Coronary artery (tissue), 2 donors: Measurements from ENCODE around the gene BORCS6.
A peak's percentile ranks its signal among the peaks of the same experiment; 100 is the strongest.
"Not testable (repeated sequence)": the region's sequence is repeated elsewhere in the genome, so short reads cannot be mapped to it uniquely, and the experiment has no call there.

Experiments
- DNase-seq: peaks from one replicate; pipeline ENCODE4 v3.0.0-alpha.2; 2017; ENCODE audit warnings: low spot score
- H3K27ac ChIP-seq, 2 donors: fragments of 200-600 bp; sonication (generic); one replicate each; pipeline ENCODE4 v1.5.1; 2016 to 2019
- H3K4me3 ChIP-seq: fragments of 200-600 bp; sonication (generic); 2 replicates; pipeline ENCODE4 v1.5.1; 2016; ENCODE audit warnings: mild to moderate bottlenecking, moderate library complexity
- TF ChIP-seq, protein P1 (sequence below): fragments of 200-600 bp; sonication (generic); IDR thresholded peaks from one replicate; pipeline ENCODE4 v1.5.1; 2019; ENCODE audit warnings: antibody characterized with exemption

Gene BORCS6

GRCh38 chr17:8176197-8176940, 13.6 kb downstream of the BORCS6 start, which contains the start of gene TMEM107:
TSS of gene TMEM107 (minus strand) at chr17:8176380. CDS start at chr17:8176286, 94 bp downstream.
- peak; percentile 92 for DNase-seq

GRCh38 chr17:8175795-8176196, 14.2 kb downstream of the BORCS6 start:
- peak overlapping the region; percentile 78 for H3K4me3 ChIP-seq
- TF ChIP-seq, protein P1, sequence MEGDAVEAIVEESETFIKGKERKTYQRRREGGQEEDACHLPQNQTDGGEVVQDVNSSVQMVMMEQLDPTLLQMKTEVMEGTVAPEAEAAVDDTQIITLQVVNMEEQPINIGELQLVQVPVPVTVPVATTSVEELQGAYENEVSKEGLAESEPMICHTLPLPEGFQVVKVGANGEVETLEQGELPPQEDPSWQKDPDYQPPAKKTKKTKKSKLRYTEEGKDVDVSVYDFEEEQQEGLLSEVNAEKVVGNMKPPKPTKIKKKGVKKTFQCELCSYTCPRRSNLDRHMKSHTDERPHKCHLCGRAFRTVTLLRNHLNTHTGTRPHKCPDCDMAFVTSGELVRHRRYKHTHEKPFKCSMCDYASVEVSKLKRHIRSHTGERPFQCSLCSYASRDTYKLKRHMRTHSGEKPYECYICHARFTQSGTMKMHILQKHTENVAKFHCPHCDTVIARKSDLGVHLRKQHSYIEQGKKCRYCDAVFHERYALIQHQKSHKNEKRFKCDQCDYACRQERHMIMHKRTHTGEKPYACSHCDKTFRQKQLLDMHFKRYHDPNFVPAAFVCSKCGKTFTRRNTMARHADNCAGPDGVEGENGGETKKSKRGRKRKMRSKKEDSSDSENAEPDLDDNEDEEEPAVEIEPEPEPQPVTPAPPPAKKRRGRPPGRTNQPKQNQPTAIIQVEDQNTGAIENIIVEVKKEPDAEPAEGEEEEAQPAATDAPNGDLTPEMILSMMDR: no peak
- no peak for DNase-seq
- H3K27ac ChIP-seq: peak overlapping the region; percentile 77 to 87

More at GRCh38 chr17:8176197-8176940, 13.6 kb downstream of the BORCS6 start, which contains the start of gene TMEM107:
- TF ChIP-seq, protein P1: no peak
- Histone ChIP-seq H3K27ac (peak within 1 kb of the TSS; percentile 77 to 87), H3K4me3 (peak within 1 kb of the TSS; percentile 78)

- DNase-seq: no peak
- TF ChIP-seq, protein P1: no peak
- Histone ChIP-seq H3K27ac (peak overlapping the region; percentile 87), H3K4me3 (peak overlapping the region; percentile 65)
These were observed 16.1 kb downstream of the BORCS6 start for GRCh38 chr17:8173871-8174322.

- DNase-seq: no peak
- H3K27ac ChIP-seq: peak overlapping the region; percentile 87
- TF ChIP-seq, protein P1: no peak
- peak overlapping the region; percentile 65 for H3K4me3 ChIP-seq
These were observed 16.7 kb downstream of the BORCS6 start for GRCh38 chr17:8173056-8173870.

GRCh38 chr17:8170186-8170585, 19.8 kb downstream of the BORCS6 start:
- not testable (repeated sequence) for H3K27ac ChIP-seq, DNase-seq, H3K4me3 ChIP-seq

DNA sequence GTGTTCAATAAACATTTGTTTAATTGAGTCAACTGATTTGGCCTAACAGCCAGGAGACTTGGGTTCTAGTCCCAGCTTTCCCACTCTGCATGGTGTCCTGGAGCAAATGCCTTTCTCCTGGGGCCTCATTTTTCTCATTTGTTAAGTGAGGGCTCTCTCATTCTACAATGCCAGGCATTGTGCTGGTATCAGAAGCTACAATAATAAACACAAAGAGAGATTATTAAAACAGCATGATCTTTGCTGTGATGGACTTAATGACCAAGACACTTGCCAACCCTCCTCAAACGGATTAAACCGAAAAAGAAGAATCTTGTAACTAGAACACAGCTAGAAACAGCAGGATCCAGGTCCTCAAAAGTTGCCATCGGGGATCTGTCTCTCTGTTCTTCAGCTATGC, 22.5 kb downstream of the BORCS6 start:
- no peak overlapping the region for H3K27ac ChIP-seq
- DNase-seq: no peak
- TF ChIP-seq, protein P1: no peak
- no peak overlapping the region for H3K4me3 ChIP-seq

GRCh38 chr17:8166731-8167130, 23.2 kb downstream of the BORCS6 start:
- Histone ChIP-seq H3K4me3 (no peak overlapping the region), H3K27ac (no peak overlapping the region)
- TF ChIP-seq, protein P1: no peak
- DNase-seq: no peak
